ENCODE results near the gene PRR30. TPM values are rescaled to one million over a fixed set of nuclear protein-coding genes. Genes with fewer than 3 reads are reported as not detected.

PRR30 gene
- total RNA-seq, 4 donors from 2014 or later: not detected

DNA sequence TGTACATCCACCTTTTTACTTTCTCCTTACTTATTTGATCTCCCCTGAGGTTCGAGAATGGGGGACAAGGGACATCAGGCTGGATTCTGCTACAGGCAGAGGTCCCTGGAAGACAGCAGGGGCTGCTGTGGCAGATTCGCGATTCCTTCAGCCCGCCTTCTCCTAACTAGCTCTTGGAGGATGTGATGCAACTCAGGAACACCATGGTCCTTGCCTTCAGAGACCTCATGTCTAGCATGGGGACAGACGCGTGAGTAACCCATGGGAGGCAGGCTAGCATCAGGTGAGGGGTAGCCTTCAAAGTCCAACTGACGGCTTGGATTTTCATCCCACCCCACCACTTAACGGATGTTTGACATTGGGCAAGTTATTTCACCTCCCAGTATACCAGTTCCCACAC lies 8.7 kb upstream of the PRR30 start:
- peaks cover 3% of the 10 kb centered on the region for H3K27me3 ChIP-seq
- 92% methylated on average over 8 of the region's 8 CpGs for WGBS
- no peaks in the 10 kb centered on the region for H3K4me1 ChIP-seq
- no peak overlapping the region for H3K4me3 ChIP-seq
- H3K27ac ChIP-seq: no peak overlapping the region
- TF ChIP-seq POLR2A (IDR thresholded peaks at IDR 0.05): no peak
- TF ChIP-seq, protein P1, sequence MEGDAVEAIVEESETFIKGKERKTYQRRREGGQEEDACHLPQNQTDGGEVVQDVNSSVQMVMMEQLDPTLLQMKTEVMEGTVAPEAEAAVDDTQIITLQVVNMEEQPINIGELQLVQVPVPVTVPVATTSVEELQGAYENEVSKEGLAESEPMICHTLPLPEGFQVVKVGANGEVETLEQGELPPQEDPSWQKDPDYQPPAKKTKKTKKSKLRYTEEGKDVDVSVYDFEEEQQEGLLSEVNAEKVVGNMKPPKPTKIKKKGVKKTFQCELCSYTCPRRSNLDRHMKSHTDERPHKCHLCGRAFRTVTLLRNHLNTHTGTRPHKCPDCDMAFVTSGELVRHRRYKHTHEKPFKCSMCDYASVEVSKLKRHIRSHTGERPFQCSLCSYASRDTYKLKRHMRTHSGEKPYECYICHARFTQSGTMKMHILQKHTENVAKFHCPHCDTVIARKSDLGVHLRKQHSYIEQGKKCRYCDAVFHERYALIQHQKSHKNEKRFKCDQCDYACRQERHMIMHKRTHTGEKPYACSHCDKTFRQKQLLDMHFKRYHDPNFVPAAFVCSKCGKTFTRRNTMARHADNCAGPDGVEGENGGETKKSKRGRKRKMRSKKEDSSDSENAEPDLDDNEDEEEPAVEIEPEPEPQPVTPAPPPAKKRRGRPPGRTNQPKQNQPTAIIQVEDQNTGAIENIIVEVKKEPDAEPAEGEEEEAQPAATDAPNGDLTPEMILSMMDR (IDR thresholded peaks at IDR 0.05): no peak
- TF ChIP-seq POLR2AphosphoS5 (IDR thresholded peaks at IDR 0.05): no peak
- TF ChIP-seq EP300 (IDR thresholded peaks at IDR 0.05): no peak
- no peaks in the 10 kb centered on the region for H3K36me3 ChIP-seq
- H3K9me3 ChIP-seq: no peaks in the 10 kb centered on the region
- DNase-seq (ENCODE audit: low spot score in 2 of 2): no peak

DNA sequence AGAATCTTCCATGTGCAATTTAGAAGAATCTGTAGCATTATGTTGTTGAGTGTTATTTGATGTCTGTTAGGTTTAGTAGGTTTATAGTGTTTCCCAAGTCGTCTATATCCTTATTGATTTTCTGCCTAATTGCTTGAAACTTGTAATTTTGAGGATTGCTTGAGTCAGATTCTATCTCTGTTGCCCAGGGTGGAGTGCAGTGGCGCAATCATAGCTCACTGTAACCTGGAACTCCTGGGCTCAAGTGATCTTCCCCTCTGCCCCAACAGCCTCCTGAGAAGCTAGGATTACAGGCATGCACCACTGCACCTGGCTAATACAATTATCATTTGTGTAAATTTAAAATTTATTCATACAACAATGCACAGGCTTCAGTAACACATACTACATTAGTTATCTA lies 6.5 kb upstream of the PRR30 start:
- Histone ChIP-seq H3K36me3 (no peaks in the 10 kb centered on the region), H3K27me3 (peaks cover 3% of the 10 kb centered on the region), H3K27ac (no peak overlapping the region), H3K9me3 (no peaks in the 10 kb centered on the region), H3K4me3 (no peak overlapping the region), H3K4me1 (no peaks in the 10 kb centered on the region)
- DNase-seq (ENCODE audit: low spot score in 2 of 2): no peak
- TF ChIP-seq POLR2A (IDR thresholded peaks at IDR 0.05) (no peak), POLR2AphosphoS5 (IDR thresholded peaks at IDR 0.05) (no peak), EP300 (IDR thresholded peaks at IDR 0.05) (no peak)
- TF ChIP-seq, protein P1 (IDR thresholded peaks at IDR 0.05): no peak
- 79% methylated on average over 2 of the region's 2 CpGs for WGBS

DNA sequence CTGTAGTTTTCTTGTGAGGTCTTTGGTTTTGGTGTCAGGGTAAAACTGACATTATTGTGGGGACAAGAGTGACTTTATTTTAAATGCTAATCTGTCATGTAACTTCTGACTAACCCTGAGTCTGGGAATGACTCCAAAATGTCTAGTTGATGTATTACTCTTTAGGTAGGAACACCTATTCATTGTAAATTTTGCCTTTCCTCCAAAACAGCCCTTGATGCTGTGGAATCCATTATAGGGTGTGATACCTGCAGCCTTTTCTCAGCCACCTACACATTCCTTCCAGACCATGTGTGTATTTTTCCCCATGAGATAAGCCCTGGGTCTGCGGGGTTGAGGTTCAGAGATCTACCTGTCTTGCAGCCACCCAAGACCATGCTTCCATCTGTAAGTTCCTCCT lies 4.1 kb upstream of the PRR30 start:
- Histone ChIP-seq H3K4me1 (no peaks in the 10 kb centered on the region), H3K4me3 (no peak overlapping the region), H3K27ac (no peak overlapping the region), H3K36me3 (no peaks in the 10 kb centered on the region), H3K9me3 (no peaks in the 10 kb centered on the region), H3K27me3 (no peaks in the 10 kb centered on the region)
- TF ChIP-seq, protein P1 (IDR thresholded peaks at IDR 0.05): no peak
- TF ChIP-seq POLR2AphosphoS5 (IDR thresholded peaks at IDR 0.05): no peak
- no peak for TF ChIP-seq POLR2A (IDR thresholded peaks at IDR 0.05)
- no peak for TF ChIP-seq EP300 (IDR thresholded peaks at IDR 0.05)
- no peak for DNase-seq (ENCODE audit: low spot score in 2 of 2)
- WGBS: 76% methylated on average over 1 of the region's 1 CpG

DNA sequence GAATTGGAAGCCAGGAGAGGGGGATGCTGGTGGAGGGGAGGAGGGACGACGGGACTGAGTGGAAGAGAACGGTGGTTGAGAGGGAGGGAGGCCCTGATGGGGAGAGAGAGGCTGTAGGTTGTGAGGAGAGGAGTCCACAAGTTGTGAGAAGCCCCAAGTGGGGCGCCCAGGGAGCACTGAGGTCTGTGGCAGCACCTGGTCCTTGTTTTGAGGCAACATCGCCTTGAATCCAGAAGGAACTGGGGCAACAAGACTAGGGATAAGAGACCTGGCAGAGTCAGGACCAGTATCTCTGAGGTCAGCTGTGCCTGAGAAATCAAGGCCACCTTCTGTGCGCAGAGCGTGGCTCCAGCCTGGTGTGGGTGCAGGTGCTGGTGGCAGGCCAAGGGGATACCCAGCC lies 1.1 kb downstream of the PRR30 start:
- 87% methylated on average over 7 of the region's 7 CpGs for WGBS
- peaks cover 12% of the 10 kb centered on the region for H3K4me1 ChIP-seq
- H3K27ac ChIP-seq: no peak overlapping the region
- H3K36me3 ChIP-seq: no peaks in the 10 kb centered on the region
- H3K4me3 ChIP-seq: no peak overlapping the region
- no peaks in the 10 kb centered on the region for H3K9me3 ChIP-seq
- DNase-seq (ENCODE audit: low spot score in 2 of 2): no peak
- TF ChIP-seq, protein P1 (IDR thresholded peaks at IDR 0.05): no peak
- TF ChIP-seq POLR2AphosphoS5 (IDR thresholded peaks at IDR 0.05) (no peak), EP300 (IDR thresholded peaks at IDR 0.05) (no peak), POLR2A (IDR thresholded peaks at IDR 0.05) (no peak)
- no peaks in the 10 kb centered on the region for H3K27me3 ChIP-seq

DNA sequence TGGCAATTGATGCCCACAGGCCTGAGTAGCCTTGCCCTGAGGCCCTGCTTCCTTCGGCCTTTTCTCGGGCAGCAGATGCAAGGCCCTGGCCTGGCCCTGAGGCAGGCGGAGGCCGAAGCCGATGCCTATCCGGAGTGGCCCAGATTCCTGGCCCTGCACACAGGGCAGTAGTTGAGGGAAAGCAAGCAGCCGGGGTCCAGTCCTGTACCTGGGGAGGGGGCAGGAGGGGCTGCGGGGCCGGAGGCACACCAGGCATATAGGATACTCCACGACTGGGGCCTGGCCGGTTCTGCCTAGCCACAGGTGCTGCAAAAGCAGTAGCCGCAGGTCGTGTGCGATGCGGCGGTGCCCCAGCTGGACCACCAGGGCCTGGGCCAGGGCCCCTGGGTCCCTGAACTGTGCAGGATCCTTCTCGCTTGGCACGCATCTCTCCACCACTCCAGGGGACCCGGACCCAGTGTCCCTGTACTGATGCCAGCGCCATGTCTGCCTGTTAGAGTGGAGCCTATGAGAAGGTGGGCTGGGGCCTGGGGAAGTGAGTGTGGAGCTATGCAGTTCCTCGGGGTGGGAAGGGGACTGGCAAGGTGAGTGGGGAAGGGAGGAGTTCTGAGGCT lies 1.8 kb downstream of the PRR30 start:
- Histone ChIP-seq H3K27ac (no peak overlapping the region), H3K36me3 (peaks cover 2% of the 10 kb centered on the region), H3K4me1 (peaks cover 19% of the 10 kb centered on the region), H3K4me3 (no peak overlapping the region), H3K9me3 (no peaks in the 10 kb centered on the region), H3K27me3 (no peaks in the 10 kb centered on the region)
- TF ChIP-seq POLR2A (IDR thresholded peaks at IDR 0.05) (no peak), POLR2AphosphoS5 (IDR thresholded peaks at IDR 0.05) (no peak), EP300 (IDR thresholded peaks at IDR 0.05) (no peak)
- TF ChIP-seq, protein P1 (IDR thresholded peaks at IDR 0.05): no peak
- 91% methylated on average over 10 of the region's 21 CpGs for WGBS
- no peak for DNase-seq (ENCODE audit: low spot score in 2 of 2)
